NCI-H1105 treated with DMSO at 0.1 percent for 48 hours (cell line): Measurements from ENCODE around the gene TP73.
"Not testable (repeated sequence)": the region's sequence is repeated elsewhere in the genome, so short reads cannot be mapped to it uniquely, and the experiment has no call there.

Experiments used
- DNase-seq: peaks from one replicate; lab custom pipeline; 2025; lab: John Stamatoyannopoulos, UW

The TP73 gene

GRCh38 chr1:3744646-3745045, 92.3 kb downstream of the TP73 start:
- DNase-seq: no peak

GRCh38 chr1:3745071-3745470, 92.8 kb downstream of the TP73 start:
- no peak for DNase-seq

DNA sequence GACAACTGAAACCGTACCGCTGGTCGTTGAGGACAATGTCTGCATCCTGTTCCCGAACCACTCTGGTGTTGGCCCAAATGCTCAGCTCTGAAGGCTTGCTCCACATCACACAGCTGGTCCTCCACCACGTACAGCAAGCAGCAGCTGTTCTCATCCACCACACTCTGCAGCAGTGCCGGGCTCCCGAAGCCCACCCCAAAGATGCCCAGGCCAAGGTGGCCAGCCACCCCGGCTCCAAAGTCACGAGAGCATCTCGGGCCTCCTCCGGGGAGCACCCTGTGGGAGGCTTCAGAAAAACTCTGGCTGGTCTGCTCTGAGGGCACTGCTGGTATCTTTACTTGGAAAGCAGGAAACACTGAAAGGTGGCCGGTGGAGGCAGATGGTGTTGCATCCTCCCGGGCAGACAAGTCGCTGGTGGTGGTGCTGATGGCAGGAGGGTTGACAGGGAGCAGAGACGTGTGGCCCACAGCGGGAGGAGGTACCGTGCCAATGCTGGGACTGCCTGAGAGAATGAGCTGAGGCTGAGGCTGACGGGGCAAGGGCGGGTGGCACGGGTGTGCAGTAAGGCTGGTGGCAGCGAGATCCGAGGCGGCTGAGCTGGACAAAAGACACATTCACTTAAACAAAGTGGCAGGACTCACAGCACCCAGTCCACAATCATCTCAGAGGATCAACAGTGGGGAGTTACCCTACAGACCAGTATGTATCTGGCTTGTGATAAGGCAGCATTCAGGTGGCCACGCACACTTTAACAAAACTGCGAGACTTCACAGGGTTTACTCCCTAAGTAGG, 93.5 kb downstream of the TP73 start:
- no peak for DNase-seq

DNA sequence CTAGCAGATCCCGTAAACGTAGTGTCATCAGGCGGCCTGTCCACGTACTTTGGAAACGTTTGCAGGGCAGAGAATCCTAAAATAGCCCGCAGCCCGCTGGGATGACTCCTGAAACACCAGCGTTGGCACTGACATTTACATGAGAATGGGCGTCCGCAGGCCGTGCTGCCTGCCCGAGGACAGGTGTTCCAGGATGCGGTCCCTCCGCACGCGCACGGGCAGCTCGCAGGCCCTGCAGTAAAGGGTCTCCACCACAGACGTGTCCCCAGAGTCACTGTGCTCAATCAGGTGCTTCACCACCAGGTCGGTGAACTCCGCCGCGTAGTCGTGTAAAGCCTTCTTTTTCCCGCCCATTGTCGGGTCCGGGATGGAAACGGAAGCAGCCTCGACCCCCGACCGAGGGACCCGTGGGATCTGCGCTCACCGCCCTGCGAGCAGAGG, 94.1 kb downstream of the TP73 start:
- no peak for DNase-seq

DNA sequence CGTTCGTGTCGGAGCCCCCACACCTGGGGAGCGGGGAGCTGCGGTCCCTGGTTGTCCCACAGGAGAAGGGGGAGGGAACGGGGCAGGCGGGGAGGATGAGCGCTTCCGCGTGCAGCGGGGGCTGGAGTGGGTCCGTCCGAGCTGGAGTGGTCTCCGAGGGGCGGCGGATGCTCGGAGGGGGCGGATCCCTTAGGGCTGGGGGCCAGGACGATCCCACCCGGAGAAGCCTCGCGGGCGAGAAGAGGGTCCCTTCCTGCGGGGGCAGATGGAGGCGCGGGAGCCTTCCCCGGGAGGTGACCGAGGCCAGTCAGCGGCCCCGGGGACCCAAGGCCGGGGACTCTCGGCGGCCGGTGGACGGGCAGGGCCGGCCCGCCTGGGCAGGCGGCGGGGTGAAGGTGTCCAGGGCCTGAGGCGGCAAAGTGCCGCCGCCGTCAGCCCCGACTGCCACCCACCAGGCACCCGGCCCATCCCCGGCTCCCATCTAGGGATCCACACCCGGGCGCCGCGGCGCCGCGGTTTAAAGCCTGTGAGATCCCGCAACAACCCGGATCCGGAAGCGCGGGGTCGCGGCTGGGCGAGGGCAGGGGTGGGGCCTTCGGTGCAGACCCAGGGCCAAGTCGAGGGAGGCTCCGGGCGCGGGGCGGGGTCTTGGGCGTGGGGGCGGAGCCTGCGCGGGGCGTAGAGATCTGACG, 94.7 kb downstream of the TP73 start:
- DNase-seq: peak; percentile 83

GRCh38 chr1:3747522-3747848, 95.2 kb downstream of the TP73 start:
- no peak for DNase-seq

DNA sequence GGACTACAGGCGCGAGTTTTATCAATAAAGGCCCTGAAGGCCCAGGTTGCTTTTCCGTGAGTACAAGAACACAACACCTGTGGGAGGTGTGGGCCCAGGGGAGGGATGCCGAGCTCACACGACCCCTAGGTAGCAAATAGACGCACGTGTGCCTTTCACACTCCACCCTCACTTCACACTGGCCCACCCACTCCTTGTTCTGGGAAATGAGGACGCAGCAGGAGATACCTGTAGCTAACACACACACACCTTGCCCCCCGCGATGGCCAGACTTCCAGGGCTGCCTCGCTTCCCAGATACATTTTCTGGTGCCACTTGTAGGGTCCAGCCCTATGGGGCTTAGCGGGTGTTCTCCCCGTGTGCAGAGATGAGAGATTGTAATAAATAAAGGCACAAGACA, 95.6 kb downstream of the TP73 start:
- DNase-seq: no peak

GRCh38 chr1:3748316-3748900, 96.1 kb downstream of the TP73 start:
- not testable (repeated sequence) for DNase-seq

GRCh38 chr1:3749512-3749911, 97.2 kb downstream of the TP73 start:
- no peak for DNase-seq

DNA sequence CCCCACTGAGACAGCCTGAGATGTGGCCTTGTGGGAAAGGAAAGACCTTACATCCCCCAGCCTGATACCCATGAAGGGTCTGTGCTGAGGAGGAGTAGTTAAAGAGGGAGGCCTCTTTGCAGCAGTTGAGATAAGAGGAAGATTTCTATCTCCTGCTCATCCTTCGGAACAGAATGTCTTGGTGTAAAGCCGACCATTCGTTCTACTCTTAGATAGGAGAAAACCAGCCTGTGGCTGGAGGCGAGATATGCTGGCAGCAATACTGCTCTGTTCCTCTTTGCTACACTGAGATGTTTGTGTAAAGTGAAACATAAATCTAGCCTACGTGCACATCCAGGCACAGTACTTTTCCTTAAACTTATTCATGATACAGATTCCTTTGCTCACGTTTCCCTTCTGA, 98.4 kb downstream of the TP73 start:
- DNase-seq: no peak

DNA sequence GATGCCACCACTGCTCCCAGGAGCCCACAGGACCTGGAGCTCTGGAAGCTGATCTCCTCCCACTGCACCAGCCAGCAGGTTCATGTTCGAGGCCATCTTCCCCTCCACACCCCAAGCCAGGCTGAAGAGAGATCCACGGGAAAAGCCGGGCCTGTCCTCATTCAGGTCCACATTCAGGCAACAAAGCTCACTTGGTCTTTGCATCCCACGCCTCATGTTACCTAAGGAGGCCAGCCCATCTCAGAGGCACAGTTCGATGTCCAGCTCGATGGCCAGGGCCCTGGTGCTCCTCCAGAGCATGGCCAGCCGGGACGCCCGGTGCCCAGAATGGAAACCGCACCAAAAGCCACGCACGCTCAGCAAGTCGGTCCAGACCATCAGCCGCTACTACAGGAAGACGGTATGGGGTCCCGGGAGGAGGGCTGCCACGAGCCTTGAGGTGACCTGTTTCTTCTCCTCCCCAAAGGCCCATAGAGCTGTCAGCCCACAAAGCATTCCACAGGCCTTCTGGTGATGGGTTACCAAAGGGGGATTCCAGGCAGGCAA, 100.2 kb downstream of the TP73 start, which contains the start of gene CCDC27:
TSS of gene CCDC27 (plus strand) at position 51 of the 546 bp plus-strand sequence. CDS start at position 83, 32 bp downstream.
- DNase-seq: no peak

DNA sequence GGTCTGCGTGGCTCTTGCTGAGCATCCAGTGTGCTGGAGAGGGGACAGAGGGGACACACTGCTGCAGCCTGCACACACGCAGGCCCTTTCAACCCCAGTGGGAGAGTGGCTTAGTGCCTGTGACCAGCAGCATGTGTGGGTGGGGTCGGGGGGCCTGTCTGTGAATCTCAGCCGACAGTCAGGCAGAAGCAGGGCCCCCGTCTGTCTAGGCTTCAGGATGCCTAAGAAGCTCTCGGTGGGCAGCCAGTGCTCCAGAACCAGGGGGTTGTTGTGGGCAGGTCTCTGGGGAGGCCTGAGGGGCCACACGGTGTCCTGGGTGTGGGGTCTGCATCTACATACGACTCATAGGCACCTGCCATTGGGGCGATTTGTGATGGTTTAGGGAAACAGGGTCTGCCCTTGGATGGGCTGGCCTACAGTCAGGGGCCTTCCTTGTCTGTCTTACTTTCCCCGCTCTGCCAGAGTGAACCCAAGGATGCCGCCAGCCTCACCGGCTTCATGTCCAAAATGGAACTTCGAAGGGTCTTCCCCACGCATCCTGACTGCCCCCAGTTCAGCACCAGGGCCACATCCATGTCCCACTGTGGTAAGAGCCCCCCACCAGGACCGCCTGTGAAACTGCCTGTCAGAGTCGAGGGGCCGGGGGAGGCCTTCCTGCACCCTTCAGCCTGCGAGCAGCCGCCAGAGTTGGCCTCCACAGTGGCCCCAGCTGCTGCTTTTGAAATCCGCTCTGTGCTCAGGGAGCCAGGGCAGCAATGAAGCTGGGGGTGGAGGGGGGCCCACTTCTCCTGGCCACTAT, 101.5 kb downstream of the TP73 start:
- DNase-seq: no peak

DNA sequence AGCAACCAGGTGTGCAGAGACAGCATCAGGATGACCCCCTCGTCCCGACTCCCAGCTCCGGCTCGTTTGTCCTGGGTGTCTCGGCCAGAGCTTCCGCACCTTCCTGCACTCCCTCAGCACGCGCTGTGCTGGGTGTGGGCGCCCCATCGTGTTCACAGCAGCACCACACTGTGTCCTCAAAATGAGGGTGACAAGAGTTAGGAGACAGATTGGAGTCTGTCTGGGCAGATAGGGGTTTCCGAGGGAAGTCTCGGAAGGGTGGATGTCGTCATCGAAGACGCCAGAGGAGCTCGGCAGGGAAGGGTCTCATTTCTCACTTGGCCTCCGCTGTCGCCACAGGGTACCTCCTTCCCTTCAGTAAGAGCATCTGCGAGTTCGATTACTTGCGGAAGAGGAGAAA, 104.1 kb downstream of the TP73 start:
- no peak for DNase-seq

DNA sequence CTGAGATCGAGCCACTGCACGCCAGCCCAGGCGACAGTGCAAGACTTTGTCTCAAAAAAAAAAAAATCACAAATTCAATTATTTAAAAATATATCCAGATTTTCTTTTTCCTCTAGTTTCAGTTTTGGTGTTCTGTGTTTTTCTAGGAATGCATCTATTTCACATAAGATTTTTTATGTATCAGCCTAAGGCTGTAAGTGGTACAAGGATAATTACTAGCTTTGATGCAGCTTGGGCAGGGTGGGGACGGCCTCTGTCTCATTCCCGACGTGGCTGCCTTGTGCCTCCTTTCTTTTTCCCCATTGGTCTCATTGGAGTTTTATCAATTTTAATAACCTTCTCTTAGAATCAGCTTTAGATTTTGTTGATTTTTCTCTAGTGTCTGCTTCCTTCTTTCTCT, 106.8 kb downstream of the TP73 start:
- DNase-seq: no peak

GRCh38 chr1:3759796-3760195, 107.5 kb downstream of the TP73 start:
- DNase-seq: no peak

DNA sequence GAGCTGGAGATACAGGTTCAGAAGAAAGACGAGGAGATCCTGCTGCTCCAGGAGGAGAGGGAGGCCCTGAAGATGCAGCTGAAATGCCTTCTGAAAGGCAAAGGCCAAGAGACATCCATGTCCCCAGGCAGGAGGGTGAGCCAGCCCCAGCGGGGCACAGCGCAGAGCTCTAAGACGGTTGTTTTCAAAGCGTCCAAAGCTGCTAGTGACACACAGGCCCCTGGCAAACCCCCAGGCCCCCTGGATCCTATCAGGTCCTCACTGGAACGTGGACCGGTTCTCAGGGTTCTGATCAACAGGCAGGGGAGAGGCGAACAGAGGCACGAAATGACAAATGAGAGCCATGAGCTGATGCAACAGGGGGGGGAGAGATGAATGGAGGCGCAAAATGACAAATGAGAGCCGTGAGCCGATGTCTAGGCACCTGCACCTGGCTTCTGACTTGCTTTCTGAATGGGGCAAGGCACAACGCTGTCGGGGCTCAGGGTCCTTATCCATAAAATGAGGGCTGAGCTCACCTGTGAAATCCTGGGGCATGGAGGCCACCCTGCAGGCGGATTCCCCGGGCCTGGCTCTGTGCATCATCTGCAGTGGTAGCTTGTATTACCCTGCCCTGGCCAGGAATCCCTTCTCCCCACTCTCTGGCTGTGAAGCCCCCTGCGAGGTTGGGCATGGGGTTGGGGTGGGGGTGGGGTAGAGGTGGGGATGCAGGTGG, 109.1 kb downstream of the TP73 start:
- no peak for DNase-seq

DNA sequence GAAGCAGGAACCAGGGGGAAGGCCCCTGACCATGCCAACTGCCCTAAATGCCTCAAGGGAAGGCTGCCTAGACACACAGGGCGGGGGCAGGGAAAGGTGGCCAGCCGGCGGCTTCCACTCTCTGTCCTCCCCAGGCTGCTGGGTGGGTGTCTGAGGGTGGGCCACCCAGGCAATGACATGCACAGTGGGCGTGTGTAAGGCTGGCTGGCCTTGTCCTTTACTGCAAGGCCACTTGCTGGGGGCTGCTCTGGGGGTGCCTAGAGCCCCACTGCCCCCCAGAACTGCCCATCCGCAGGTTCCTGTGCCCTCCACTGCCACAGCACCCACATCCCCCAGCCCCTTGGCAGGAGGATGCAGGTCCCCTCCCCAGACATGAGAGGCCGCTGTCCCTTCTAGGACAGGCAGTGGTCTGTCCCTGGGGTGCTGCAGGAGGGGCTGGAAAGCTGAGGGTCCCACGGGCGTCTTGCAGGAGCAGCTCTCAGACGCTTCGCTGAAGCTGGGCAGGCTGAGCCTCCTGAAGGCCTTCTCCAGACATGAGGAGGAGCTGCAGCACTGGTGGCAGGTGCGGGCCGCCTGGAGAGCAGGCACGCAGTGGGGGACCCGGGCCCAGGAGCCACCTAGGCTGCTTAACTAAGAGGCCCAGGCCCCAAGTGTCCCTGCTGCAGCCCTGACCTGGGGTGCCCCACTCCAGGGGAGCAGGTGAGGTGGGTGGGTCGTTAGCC, 110.0 kb downstream of the TP73 start:
- DNase-seq: no peak

DNA sequence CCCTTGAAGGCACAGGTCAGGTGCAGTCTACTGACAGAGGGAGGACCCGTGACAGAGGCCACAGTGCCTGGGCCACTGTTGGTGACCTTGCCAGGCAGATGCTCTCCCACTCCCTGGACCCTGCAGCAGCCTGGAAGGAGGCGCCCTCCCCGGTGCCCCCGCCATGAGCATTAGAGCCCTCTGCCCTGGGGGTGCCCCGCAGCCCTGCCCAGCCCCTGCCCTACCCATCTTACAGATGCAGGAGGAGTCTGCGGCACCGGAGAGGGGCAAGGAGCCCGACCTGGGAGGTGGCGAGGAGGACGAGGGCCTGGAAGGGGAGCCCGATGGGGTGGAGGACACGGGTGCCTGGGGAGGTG, 110.5 kb downstream of the TP73 start:
- DNase-seq: no peak

- DNase-seq: no peak
Measured at GRCh38 chr1:3763351-3764125, 111.2 kb downstream of the TP73 start.

DNA sequence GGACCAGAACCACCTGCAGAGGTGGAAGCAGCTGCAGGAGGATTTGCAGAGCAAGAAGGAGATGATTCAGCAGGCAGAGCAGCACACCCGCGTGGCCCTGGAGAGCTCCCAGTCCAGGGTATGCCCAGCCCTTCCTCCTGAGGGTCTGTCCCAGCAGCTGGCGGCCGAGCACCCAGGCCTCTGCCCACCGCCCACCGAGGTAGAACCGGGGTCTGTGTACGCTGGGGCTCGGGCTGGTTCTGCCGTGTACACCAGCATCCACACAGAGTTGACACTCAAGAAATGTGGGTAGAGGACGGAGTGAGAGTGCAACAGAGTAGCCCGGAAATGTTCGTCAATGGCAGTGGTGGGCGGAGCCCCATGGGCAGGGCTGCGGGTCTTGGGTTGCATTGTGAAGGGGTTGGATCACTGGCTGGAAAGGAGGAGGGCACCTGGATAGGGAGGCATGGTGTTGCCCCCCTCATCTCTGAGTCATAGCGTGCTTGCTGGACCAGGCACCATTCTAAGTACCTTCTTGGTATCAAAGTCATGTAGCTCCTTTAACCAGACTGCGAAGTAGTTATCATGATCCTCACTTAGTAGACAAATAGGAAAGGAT, 115.1 kb downstream of the TP73 start:
- no peak for DNase-seq
